Inferior parietal cortex (tissue), 1 donor: Measurements from ENCODE around the gene CKAP2.
"Not testable (repeated sequence)": the region's sequence is repeated elsewhere in the genome, so short reads cannot be mapped to it uniquely, and the experiment has no call there.

Experiments
- DNase-seq: peaks from one replicate; pipeline ENCODE4 v3.0.0-alpha.2; 2016; ENCODE audit errors: extremely low spot score

Gene CKAP2

DNA sequence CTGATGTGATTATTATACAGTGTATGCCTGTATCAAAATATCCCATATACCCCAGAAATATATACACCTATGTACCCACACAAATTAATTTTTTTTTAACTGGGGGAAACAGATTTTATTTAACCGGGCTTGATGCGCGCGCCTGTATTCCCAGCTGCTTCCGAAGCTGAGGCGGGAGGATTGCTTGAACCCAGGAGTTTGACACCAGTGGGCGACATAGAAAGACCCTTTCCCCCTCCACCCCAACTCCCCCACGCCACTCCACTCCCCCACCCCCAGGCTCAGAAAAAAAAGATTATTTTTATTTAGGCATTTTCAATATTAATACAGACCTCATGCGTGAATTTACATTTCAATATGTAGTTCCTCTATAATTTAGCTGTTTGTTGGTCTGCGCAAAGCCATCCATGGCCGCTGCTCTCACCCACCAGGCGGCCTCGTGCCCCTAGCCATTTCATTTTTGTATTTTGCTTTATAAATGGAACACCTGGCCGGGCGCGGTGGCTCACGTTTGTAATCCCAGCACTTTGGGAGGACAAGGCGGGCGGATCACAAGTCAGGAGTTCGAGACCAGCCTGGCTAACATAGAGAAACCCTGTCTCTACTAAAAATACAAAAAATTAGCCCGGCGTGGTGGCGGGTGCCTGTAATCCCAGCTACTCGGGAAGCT lies 4.0 kb upstream of the CKAP2 start:
- no peak for DNase-seq

DNA sequence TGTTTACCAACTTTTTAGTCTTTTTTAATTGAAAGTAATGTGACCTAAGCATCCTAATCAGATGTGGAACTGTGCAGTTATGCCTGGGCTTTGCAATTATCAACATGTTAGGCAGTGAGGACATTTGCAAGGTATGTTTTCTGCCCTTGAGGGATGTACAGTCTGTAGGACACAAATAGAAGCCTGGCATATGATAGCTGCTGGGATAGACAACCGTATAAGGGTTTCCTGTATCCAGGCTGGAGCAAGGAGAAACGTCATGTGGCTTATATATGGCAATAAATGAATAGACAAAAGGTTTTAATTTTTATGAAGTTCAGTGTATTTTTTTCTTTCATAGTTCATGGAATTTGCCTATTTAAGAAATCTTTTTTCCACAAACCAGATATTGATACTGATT lies 2.8 kb upstream of the CKAP2 start:
- peak; percentile 14 for DNase-seq

DNA sequence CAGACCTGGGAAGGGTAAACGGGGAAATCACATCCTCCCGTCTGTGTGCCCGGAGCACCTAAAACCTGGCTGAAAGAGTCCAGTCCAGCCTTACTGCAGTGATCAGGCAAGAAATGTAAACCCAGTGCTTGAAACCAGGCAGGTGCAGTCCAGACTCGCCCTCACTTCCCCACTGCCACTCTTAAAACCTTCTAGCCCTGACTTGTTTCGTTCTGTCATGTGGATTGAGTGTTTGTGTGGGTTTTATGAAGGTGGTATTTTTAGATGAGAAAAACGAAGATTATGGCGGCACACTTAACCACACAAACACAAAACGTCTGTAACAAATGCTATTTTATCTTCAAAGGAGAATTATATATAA lies 839 bp upstream of the CKAP2 start:
- DNase-seq, result peak; percentile 15

DNA sequence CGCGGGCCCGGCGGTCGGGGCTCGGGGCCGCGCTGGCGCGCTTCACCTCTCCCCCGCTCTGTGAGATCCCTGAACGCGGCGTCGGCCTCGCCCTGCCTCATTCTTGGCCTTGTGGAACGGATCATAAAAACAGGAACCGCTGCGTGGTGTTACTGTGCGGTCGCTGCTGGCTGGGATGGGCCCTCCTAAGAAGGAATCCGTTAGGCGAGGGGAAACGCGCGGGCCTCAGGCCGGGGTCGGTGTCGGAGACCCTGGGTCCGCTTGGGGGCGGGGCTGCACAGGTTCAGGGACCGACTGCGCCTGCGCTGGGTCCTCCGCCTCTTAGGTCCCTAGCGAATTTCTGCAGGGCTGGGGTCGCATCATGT lies 381 bp downstream of the CKAP2 start:
- no peak for DNase-seq

DNA sequence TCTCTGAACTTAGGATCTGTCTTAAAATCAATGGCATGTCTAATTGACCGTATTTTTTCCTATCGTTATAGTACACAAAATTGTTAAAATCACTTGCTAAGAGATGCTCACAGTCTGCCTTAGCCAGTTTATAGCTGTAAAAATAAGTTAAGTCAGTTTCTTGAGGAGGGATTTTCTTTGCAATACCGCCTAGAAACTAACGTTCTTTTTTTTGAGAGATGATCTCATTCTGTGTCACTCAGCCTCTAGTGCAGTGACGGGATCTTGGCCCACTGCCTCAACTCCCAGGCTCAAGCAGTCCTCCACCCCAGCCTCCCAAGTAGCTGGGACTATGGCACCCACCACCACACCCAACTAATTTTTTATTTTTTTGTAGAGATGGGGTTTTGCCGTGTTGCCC lies 4.4 kb downstream of the CKAP2 start:
- no peak for DNase-seq

DNA sequence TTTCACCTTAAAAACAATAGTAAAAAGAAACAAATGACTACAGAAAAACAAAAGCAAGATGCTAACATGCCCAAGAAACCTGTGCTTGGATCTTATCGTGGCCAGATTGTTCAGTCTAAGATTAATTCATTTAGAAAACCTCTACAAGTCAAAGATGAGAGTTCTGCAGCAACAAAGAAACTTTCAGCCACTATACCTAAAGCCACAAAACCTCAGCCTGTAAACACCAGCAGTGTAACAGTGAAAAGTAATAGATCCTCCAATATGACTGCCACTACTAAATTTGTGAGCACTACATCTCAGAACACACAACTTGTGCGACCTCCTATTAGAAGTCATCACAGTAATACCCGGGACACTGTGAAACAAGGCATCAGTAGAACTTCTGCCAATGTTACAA lies 6.0 kb downstream of the CKAP2 start:
- DNase-seq, result no peak

DNA sequence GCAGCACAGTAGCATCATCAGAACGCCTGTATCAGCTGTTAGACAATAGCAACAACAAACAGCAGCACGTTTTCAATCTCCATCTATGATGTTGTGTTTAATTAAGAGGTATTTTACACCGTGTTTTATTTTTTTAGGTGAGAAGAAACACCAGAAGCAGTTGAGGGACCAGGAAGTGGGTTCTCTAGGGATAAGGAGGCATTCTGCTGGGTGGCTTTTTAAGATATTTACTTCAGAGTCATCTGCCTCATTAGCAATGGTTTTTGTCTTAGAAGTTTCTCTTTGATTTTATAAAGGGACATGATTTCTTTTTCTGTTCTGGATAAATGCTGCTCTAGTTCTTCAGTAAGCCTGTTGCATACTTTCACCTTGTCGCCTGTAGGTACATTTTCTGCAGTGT lies 8.2 kb downstream of the CKAP2 start:
- no peak for DNase-seq

DNA sequence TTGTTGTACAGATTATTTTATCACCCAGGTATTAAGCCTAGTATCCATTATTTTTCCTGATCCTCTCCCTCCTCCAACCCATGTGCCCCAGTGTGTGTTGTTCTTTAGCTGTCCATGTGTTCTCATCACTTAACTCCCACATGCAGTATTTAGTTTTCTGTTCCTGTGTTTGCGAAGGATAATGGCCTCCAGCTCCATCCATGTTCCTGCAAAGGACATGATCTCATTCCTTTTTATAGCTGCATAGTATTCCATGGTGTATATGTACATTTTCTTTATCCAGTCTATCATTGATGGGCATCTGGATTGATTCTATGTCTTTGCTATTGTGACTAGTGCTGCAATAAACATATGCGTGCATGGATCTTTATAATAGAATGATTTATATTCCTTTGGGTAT lies 13.2 kb downstream of the CKAP2 start:
- not testable (repeated sequence) for DNase-seq

DNA sequence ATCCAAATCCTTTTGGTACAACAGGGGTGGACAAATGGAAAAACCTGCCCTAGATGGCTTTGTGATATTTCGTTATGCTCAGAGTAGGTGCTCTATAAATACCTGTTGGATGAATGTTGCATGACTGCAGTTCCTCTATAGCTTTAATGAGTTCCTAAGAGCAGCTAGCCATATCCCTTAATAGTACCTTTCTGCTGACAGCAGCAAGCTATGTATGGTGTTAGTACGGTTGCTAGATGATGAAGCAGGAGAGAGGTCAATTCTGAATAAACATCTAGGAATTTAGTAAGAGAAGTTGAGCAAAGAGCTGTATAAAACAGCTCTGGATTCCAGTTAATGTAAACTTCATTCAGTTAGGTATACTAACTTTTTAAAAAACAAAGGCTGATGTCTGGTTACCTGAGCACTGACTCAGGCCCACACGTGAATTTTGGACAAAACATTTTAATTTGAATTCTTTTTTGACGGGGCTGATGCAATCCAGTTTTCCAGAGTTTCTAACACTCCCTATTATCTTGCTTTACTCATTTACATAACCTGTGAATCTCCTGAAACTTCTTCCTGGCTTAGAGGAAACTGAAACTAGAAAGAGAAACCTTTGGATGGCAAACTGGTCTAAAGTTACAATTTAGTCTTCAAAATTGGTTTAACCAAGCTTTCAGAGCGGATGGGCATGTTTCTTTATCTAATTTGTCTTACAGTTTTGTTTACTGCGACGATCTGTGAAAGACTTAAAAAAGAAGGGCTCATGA lies 25.6 kb downstream of the CKAP2 start:
- DNase-seq, result not testable (repeated sequence)

DNA sequence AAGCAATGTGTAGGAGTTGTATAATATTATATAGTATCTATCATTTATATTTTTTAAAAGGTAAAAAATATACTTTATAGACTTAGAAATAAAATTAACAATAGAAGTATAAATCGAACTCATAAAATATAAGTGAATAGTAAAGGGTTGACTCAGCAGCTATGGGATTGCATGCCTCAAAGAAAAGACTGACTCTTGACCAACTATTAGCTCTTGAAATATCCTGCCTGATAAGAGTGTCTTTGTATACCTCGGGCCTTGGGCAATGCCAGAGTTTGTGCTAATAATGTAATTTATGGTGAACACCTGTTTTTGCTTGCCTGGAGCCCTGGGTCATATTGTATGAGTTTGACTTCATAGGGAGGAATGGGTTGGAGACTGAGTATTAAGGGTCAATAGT lies 31.8 kb downstream of the CKAP2 start:
- DNase-seq, result not testable (repeated sequence)

DNA sequence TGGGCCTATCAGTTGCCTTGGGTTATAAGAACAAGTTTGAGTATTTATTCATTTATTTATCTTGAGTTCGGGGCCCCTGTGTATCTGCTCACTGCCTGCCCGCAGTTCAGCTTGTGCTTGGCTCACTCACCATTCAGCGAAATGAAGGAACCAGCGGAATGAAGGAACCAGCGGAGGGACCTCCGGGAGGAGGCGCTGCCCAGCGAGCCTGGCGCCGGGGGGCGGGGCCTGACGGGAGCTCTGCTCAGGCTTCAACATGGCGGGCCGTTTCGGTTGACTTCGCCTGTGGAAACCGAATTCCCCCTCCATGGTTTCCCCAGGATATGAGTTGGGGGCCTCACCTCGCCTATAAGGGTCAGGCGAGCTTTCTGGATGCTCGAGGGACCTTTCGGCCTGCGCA lies 33.5 kb downstream of the CKAP2 start:
- not testable (repeated sequence) for DNase-seq

DNA sequence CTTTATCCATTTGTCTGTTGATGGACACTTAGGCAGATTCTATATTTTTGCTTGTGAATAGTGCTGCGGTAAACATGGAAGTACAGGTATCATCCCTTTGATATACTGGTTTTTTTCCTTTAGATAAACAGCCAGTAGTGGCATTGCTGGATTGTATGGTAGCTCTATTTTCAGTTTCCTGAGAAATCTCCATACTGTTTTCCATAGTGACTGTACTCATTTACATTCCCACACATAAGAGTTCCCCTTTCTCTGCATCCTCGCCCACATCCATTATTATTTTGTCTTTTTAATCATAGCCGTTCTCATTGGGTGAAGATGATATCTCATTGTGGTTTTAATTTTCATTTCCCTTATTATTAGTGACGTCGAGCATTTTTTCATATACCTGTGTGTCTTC lies 35.7 kb downstream of the CKAP2 start:
- DNase-seq, result not testable (repeated sequence)

DNA sequence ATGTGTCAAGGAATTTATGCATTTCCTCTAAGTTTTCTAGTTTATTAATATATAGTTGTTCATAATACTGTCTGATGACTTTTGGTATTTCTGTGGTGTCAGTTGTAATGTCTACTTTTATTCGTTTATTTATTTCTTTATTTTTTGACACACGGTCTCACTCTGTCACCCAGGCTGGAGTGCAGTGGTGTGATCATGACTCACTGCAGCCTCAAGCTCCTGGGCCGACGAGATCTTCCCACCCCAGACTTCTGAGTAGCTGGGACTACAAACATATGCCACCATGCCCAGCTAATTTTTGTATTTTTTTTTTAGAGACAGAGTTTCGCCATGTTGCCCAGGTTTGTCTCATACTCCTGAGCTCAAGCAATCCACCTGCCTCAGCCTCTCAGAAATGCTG lies 39.0 kb downstream of the CKAP2 start:
- not testable (repeated sequence) for DNase-seq

DNA sequence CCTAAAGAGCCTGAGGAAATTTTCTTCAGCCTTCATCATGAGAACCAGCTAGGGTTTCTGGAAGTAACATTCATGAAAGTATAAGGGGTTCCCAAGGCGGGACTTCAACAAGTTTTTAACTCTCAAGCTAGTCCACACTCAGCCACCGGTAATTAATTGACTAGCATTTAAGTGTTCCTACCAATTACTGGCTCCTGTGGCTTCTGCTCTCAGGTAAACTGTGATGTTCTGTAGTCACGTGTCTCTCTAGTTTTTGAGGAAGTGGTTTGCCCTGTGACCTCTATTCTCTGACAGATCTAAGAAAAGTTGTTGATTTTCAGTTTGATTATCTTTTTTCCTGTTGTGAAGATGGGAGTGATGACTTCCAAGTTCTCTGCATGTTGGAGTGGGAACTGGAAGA lies 42.7 kb downstream of the CKAP2 start:
- not testable (repeated sequence) for DNase-seq

DNA sequence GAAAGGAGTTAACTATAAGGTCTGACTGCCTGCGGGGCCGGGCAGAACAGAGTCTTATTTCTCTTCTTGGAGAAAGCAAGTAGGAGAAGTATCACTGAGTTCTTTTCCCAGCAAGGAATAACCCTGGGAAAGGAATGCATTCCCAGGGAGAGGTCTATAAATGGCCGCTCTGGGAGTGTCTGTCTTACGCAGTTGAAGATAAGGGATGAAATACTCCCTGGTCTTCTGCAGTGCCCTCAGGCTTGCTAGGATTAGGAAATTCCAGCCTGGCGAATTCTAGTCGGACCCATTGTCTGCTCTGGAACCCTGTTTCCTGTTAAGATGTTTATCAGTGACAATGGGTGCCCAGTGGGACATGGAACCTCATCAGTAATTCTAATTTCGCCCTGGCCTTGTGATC lies 47.0 kb downstream of the CKAP2 start:
- not testable (repeated sequence) for DNase-seq

DNA sequence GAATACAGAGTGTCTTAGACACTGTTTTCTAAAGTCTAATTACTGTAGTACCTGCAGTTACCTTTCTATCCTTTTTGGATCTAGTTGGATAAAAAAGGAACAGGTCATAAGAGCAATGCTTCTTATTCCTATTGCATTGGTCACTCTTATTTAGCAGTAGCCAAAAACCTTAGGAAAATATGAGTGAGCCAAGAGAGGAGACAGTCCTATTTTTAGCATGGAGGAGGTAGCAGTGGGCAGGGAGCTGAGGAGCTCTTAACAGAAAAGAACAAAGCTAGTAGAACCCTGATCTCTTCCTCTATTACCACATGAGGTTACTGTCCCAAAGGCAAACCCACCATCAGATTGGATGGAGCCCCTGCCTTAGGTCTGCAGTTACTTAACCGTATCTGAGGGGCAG lies 50.6 kb downstream of the CKAP2 start:
- not testable (repeated sequence) for DNase-seq

DNA sequence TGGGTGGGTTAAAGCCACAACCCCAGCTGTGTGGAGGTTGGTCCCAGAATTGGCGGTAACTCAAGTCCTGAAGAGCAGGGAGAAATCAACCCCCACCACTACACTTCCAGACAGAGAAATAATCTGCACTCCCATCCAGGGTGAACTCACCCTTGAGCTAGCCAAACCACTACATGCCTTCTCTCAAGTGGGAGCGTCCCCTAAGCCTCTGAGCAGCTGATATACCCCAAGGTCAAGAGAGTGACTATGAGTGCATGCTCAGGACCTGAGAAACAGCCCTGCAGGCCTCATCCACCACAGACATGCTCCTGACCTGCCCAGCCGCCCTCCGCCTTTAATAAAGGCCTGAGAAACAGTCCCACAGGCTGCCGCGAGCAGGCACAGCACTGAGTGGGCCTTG lies 54.3 kb downstream of the CKAP2 start:
- not testable (repeated sequence) for DNase-seq

DNA sequence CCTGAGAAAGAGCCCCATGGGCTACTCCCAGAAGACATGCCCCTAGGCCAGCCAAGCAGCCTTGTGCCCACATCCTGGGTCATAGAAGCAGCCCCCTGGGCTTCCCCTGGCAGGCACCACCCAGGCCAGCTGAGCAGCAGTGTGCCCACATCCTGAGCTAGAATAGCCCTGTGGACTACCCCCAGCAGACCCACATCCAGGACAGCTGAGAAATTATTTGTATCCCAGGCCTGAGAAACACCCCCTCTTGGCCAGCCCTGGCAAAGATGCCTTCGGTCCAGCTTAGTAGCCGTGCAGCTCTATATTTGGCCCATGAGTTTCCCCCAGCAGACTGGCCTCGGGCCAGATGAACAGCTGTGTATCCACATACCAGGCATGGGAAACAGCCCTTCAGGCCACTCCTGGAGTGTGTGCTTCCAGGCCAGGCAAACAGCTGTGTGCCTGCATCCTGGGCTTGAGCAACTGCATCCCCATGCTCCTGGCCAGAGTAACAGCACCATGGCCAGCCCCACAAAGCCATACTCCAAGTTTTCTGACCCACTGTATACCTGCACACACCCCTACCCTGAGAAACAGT lies 55.0 kb downstream of the CKAP2 start:
- DNase-seq, result not testable (repeated sequence)

DNA sequence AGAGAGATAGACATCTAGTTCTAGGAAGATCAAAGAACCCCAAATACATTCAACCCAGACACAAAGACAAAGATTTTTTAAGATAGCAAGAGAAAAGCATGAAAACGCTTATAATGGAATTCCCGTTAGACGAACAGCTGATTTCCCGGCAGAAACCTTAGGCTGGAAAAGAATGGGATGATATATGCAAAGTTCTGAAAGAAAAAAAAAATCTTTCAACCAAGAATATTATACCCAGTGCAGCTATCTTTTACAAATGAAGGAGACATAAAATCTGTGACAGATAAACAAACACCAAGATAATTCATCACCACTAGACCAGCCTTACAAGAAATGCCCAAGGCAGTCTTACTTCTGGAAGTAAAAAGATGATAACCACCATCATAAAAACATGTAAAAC lies 56.3 kb downstream of the CKAP2 start:
- not testable (repeated sequence) for DNase-seq

DNA sequence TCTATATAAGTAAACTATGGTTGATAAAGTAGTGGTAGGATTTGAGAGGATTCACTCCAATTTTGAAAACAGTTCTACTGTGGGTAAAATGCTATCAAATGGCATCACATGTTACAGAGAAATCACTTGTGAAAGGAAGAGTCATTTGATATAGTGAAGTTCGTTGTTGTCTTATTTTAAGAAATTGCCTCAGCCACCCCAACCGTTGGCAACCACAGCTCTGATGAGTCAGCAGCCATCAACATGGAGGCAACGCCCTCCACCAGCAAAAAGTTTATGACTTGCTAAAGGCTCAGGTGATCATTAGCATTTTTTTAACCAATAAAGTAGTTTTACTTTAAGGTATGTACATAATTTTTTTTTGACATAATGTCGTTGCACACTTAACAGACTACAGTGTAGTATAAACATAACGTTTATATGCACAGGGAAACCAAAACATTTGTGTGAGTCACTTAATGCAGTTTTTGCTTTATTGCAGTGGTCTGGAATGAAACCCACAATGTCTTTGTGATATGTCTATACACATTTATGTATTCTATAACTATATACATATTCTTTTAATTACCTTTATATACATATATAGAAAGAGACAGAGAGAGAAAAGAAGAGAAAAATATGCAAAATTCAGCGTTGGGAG lies 58.8 kb downstream of the CKAP2 start:
- not testable (repeated sequence) for DNase-seq

DNA sequence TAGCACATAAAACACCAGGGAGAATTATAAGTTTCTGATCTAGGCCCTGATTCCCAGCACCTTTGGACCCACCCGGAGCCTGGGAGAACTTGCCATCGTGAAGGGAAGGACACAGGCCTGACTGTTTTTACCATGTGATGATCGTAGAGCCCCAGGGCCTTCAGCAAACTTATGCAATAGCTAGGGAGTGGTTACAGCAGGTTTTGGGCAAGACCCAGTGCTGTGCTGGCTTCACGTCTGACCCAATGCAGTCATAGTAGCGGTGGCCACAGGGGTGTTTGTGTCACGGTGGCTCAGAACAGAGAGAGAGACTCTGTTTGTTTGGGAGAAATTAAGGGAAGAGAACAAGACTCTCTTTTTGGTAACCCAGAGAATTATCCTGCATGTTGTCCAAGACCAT lies 68.0 kb downstream of the CKAP2 start:
- not testable (repeated sequence) for DNase-seq
